HFFc6 (cell line): Measurements from ENCODE around the gene FAM118B. TPM values are rescaled to one million over a fixed set of nuclear protein-coding genes. Genes with fewer than 3 reads are reported as not detected.
"Not testable (repeated sequence)": the region's sequence is repeated elsewhere in the genome, so short reads cannot be mapped to it uniquely, and the experiment has no call there.

Source experiments
- DNase-seq: peaks from one replicate; pipeline ENCODE4 v3.0.0-alpha.2; 2018
- H3K27ac Mint-ChIP-seq: 2 replicates; pipeline ENCODE4 v1.8.0; 2020; ENCODE audit warnings: mild to moderate bottlenecking, mixed read lengths
- H3K27me3 Mint-ChIP-seq: 2 replicates; pipeline ENCODE4 v1.8.0; 2021; ENCODE audit warnings: mild to moderate bottlenecking, moderate library complexity, mixed read lengths; ENCODE audit not compliant: insufficient read depth
- H3K36me3 Mint-ChIP-seq: 2 replicates; pipeline ENCODE4 v1.8.0; 2021; ENCODE audit warnings: low read depth, mixed read lengths
- H3K4me1 Mint-ChIP-seq: 2 replicates; pipeline ENCODE4 v1.8.0; 2020; ENCODE audit warnings: low read depth, mixed read lengths
- H3K4me3 Mint-ChIP-seq: 2 replicates; pipeline ENCODE4 v1.8.0; 2020; ENCODE audit warnings: mild to moderate bottlenecking, moderate library complexity, mixed read lengths
- H3K9me3 Mint-ChIP-seq: 2 replicates; pipeline ENCODE4 v1.8.0; 2020; ENCODE audit warnings: mild to moderate bottlenecking, mixed read lengths
- total RNA-seq, 6 experiments: library from RNA; stranded (reverse); fragmentation: NEBNext Ultra II Directional; extraction: Animal tissue kit (Norgen Biotek cat#: 25700); gene quantifications; 2 replicates in 1 of 6; 3 replicates in 5 of 6; pipeline ENCODE4 v1.2.3, GENCODE V29; 2021
- TF ChIP-seq, protein P1 (sequence below): fragments of 200-600 bp; sonication (generic); IDR thresholded peaks from 2 replicates; pipeline ENCODE4 v1.5.0; 2021; ENCODE audit warnings: antibody characterized with exemption, mild to moderate bottlenecking

FAM118B gene
- total RNA-seq, 6 experiments from 2014 or later = 16.4 to 19.6 (median 17.8) TPM

DNA sequence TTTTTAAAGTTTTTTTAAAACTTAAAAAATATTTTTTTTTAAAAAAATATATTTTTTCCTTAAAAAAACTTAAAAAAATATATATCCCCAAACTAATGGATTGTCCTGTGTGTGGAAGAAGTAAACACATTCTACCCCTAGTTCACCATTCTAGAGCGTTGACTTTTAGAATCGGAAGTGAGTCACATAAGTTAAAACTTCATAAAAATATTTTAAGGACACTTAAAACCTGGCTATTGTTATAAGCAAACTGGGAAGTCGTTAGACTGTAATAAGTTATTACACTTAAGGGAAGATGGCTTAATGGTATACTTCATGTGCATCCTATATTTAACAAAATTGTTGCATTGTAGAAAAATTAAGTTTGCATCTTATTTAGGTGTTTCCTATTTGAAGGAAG, 21.1 kb downstream of the FAM118B start:
- H3K4me1 Mint-ChIP-seq = peaks cover 29% of the 10 kb centered on the region
- H3K27me3 Mint-ChIP-seq = no peaks in the 10 kb centered on the region
- DNase-seq = no peak
- no peak overlapping the region for H3K4me3 Mint-ChIP-seq
- no peak overlapping the region for H3K27ac Mint-ChIP-seq
- peaks cover 9% of the 10 kb centered on the region for H3K36me3 Mint-ChIP-seq
- TF ChIP-seq, protein P1, sequence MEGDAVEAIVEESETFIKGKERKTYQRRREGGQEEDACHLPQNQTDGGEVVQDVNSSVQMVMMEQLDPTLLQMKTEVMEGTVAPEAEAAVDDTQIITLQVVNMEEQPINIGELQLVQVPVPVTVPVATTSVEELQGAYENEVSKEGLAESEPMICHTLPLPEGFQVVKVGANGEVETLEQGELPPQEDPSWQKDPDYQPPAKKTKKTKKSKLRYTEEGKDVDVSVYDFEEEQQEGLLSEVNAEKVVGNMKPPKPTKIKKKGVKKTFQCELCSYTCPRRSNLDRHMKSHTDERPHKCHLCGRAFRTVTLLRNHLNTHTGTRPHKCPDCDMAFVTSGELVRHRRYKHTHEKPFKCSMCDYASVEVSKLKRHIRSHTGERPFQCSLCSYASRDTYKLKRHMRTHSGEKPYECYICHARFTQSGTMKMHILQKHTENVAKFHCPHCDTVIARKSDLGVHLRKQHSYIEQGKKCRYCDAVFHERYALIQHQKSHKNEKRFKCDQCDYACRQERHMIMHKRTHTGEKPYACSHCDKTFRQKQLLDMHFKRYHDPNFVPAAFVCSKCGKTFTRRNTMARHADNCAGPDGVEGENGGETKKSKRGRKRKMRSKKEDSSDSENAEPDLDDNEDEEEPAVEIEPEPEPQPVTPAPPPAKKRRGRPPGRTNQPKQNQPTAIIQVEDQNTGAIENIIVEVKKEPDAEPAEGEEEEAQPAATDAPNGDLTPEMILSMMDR = no peak
- H3K9me3 Mint-ChIP-seq = no peaks in the 10 kb centered on the region

DNA sequence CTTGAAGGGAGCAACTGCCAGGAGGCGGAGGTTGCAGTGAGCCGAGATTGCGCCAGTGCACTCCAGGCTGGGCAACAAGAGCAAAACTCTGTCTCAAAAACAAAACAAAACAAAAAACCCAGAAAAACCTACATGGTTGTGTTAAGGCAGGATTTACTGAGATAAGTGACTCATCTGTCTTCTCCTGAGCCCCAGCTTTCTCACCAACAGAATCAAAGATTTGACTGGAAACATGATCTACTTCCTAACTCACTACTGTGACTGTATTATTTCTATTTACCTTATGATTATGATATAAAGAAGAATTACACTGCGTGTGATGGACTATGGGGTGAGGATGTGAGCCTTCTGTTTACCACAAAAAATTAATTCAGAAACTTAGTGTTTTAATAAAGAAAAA, 21.8 kb downstream of the FAM118B start:
- Mint-ChIP-seq H3K4me1 (peaks cover 29% of the 10 kb centered on the region), H3K36me3 (peaks cover 13% of the 10 kb centered on the region), H3K27ac (no peak overlapping the region), H3K27me3 (no peaks in the 10 kb centered on the region), H3K9me3 (no peaks in the 10 kb centered on the region), H3K4me3 (no peak overlapping the region)
- peak; percentile 9 for DNase-seq
- TF ChIP-seq, protein P1 = no peak

DNA sequence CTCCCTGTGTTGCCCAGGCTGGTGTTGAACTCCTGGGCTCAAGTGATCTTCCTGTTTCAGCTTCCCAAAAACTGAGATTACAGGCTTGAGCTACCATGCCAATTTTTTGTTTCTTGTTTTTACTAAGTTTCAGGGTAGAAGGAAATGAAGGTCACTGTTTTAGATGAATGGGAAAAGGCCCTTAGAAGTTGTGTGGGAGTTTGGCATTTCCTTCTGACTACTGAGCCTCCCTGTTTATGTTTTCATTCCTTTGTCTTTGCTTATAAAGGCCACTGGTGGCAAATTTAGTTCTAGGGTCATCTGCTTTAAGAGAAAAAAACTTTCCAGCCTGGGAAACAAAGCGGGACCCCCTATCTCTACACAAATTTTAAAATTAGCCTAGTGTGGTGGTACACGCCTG, 35.1 kb downstream of the FAM118B start:
- peak overlapping the region; percentile 39; the same call in 1 of the 2 replicates for H3K27ac Mint-ChIP-seq
- H3K27me3 Mint-ChIP-seq = no peaks in the 10 kb centered on the region; the same call in 1 of the 2 replicates
- peaks cover 10% of the 10 kb centered on the region for H3K4me1 Mint-ChIP-seq
- DNase-seq = no peak
- no peak overlapping the region for H3K4me3 Mint-ChIP-seq
- H3K36me3 Mint-ChIP-seq = peaks cover 38% of the 10 kb centered on the region
- TF ChIP-seq, protein P1 = no peak
- H3K9me3 Mint-ChIP-seq = no peaks in the 10 kb centered on the region

DNA sequence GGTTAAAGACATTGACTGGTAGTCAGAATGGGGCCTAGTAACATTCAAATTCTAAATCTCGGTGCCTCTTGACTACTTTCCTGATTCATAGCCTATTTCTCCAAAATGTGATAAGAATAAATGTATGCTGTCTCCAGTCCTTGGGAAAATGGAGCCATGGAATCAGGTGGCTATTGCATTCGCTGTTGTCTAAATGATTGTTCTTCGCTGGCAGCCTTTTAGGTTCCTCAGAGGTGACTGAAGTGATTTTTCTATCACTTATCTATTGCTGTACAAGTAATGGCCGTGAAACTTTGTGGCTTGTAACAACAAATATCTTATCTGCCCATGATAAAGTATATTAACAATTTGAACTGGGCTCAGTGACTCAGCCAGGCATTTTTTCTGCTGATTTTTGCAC, 41.7 kb downstream of the FAM118B start:
- Mint-ChIP-seq H3K36me3 (peaks cover 41% of the 10 kb centered on the region), H3K27me3 (no peaks in the 10 kb centered on the region; the same call in 1 of the 2 replicates), H3K9me3 (no peaks in the 10 kb centered on the region), H3K4me1 (peaks cover 20% of the 10 kb centered on the region), H3K27ac (no peak overlapping the region), H3K4me3 (no peak overlapping the region)
- TF ChIP-seq, protein P1 = no peak
- DNase-seq = no peak

DNA sequence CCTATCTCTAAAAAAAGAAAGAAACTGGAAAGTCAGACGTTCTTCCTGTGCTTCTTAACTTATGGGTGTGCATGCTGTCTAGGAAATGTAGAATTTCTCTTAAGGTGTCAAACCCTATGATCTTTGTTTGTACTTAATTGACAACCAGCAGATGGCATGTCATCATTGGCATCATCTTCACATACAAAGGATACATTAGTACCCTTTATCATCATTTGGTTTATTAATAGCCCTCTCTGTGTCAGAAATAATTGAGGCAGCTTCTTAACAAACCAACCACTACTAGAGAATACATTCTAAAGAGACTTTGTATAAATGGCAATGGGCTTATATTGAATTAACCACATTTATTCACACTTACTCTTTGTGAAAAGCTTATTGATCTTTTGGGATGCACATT, 43.2 kb downstream of the FAM118B start:
- Mint-ChIP-seq H3K27ac (no peak overlapping the region), H3K9me3 (no peaks in the 10 kb centered on the region), H3K27me3 (no peaks in the 10 kb centered on the region; the same call in 1 of the 2 replicates), H3K4me1 (peaks cover 29% of the 10 kb centered on the region), H3K4me3 (no peak overlapping the region), H3K36me3 (peaks cover 37% of the 10 kb centered on the region)
- no peak for DNase-seq
- TF ChIP-seq, protein P1 = no peak

DNA sequence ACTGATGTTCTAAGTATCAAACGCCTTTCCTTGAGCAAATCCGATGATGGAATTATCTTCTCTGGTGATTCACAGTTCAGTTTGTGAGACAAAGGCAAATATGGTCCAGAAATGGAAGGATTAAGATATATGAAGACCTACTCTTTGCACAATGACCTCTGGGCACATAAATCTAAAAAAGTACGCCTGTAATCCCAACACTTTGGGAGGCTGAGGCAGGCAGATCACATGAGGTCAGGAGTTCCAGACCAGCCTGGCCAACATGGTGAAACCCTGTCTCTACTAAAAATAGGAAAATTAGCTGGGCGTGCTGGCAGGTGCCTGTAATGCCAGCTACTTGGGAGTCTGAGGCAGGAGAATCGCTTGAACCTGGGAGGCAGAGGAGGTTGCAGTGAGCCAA, 43.9 kb downstream of the FAM118B start:
- not testable (repeated sequence) for H3K27me3 Mint-ChIP-seq, H3K9me3 Mint-ChIP-seq, H3K27ac Mint-ChIP-seq, DNase-seq, H3K4me3 Mint-ChIP-seq
- peaks cover 38% of the 10 kb centered on the region for H3K36me3 Mint-ChIP-seq
- peaks cover 30% of the 10 kb centered on the region for H3K4me1 Mint-ChIP-seq
